HG03571 (cell line): Measurements from ENCODE around the gene PRDM10.

Experiments
- ATAC-seq: cut with Tn5 transposase; IDR thresholded peaks from one replicate; pipeline ENCODE4 v1.9.1; 2021; ENCODE audit not compliant: unreplicated experiment

PRDM10 gene

GRCh38 chr11:129950101-129951091 is 52.2 kb downstream of the PRDM10 start:
- no peak for ATAC-seq

- no peak for ATAC-seq
Measured at GRCh38 chr11:129948926-129949466, 53.6 kb downstream of the PRDM10 start.

GRCh38 chr11:129947474-129947873 is 55.2 kb downstream of the PRDM10 start:
- no peak for ATAC-seq

- ATAC-seq = no peak
Measured at GRCh38 chr11:129946965-129947364, 55.7 kb downstream of the PRDM10 start.

- ATAC-seq = no peak
Measured at GRCh38 chr11:129946256-129946655, 56.4 kb downstream of the PRDM10 start.

GRCh38 chr11:129945373-129945772 is 57.3 kb downstream of the PRDM10 start:
- no peak for ATAC-seq

GRCh38 chr11:129944696-129945095 is 57.9 kb downstream of the PRDM10 start:
- no peak for ATAC-seq

- no peak for ATAC-seq
Measured at GRCh38 chr11:129943036-129943435, 59.6 kb downstream of the PRDM10 start.

- ATAC-seq = no peak
Measured at GRCh38 chr11:129939510-129939909, 63.1 kb downstream of the PRDM10 start.

- ATAC-seq = no peak
Measured at GRCh38 chr11:129938764-129939163, 63.9 kb downstream of the PRDM10 start.

GRCh38 chr11:129937592-129938238 is 64.9 kb downstream of the PRDM10 start:
- ATAC-seq = no peak

GRCh38 chr11:129935723-129936122 is 66.9 kb downstream of the PRDM10 start:
- ATAC-seq = no peak

GRCh38 chr11:129933891-129934290 is 68.7 kb downstream of the PRDM10 start:
- ATAC-seq = no peak

- ATAC-seq = no peak
Measured at GRCh38 chr11:129933262-129933661, 69.4 kb downstream of the PRDM10 start.

- no peak for ATAC-seq
Measured at GRCh38 chr11:129932381-129933067, 70.1 kb downstream of the PRDM10 start.

- no peak for ATAC-seq
Measured at GRCh38 chr11:129930743-129931142, 71.9 kb downstream of the PRDM10 start.

- no peak for ATAC-seq
Measured at GRCh38 chr11:129930296-129930695, 72.3 kb downstream of the PRDM10 start.

GRCh38 chr11:129929721-129930120 is 72.9 kb downstream of the PRDM10 start:
- ATAC-seq = no peak

- ATAC-seq = no peak
Measured at GRCh38 chr11:129928923-129929692, 73.5 kb downstream of the PRDM10 start.

- no peak for ATAC-seq
Measured at GRCh38 chr11:129922674-129923073, 80.0 kb downstream of the PRDM10 start.
